HEK293T (cell line): ENCODE measurements around the gene FKBP15.
"Not testable (repeated sequence)": the region's sequence is repeated elsewhere in the genome, so short reads cannot be mapped to it uniquely, and the experiment has no call there.

Experiments
- CTCF ChIA-PET: fragments of 350-600 bp; formaldehyde crosslinking; extraction: SDS; loops from one replicate; lab custom pipeline; 2021; ENCODE audit warnings: antibody characterized with exemption, inconsistent platforms; lab: Yijun Ruan, JAX
- POLR2A ChIA-PET: fragments of 350-600 bp; formaldehyde crosslinking; extraction: SDS; loops from one replicate; lab custom pipeline; 2020; ENCODE audit warnings: antibody characterized with exemption, inconsistent platforms; lab: Yijun Ruan, JAX
- DNase-seq: peaks from one replicate; pipeline ENCODE4 v3.0.0; 2012; ENCODE audit warnings: mixed read lengths; ENCODE audit errors: extremely low spot score
- ARNT ChIP-seq: fragments of 450-650 bp; IDR thresholded peaks from 2 replicates; pipeline ENCODE4 v1.6.1; 2017; ENCODE audit warnings: mild to moderate bottlenecking
- BHLHE40 ChIP-seq: fragments of 450-650 bp; IDR thresholded peaks from 2 replicates; pipeline ENCODE4 v1.6.1; 2016; ENCODE audit warnings: mild to moderate bottlenecking, moderate library complexity, borderline replicate concordance
- CTBP1 ChIP-seq: fragments of 450-650 bp; IDR thresholded peaks from 2 replicates; pipeline ENCODE4 v1.6.1; 2016; ENCODE audit warnings: borderline replicate concordance
- ELF4 ChIP-seq: fragments of 450-650 bp; IDR thresholded peaks from 2 replicates; pipeline ENCODE4 v1.6.1; 2017; ENCODE audit warnings: antibody characterized with exemption
- FOXA1 ChIP-seq: fragments of 450-650 bp; IDR thresholded peaks from 2 replicates; pipeline ENCODE4 v1.6.1; 2016; ENCODE audit warnings: mild to moderate bottlenecking
- FOXK2 ChIP-seq: fragments of 450-650 bp; IDR thresholded peaks from 2 replicates; pipeline ENCODE4 v1.6.1; 2016; ENCODE audit warnings: mild to moderate bottlenecking
- FOXM1 ChIP-seq: fragments of 450-650 bp; IDR thresholded peaks from 2 replicates; pipeline ENCODE4 v1.6.1; 2017; ENCODE audit warnings: mild to moderate bottlenecking, borderline replicate concordance
- HDGF ChIP-seq: fragments of 450-650 bp; IDR thresholded peaks from 2 replicates; pipeline ENCODE4 v1.6.1; 2017; ENCODE audit warnings: antibody characterized with exemption, borderline replicate concordance
- L3MBTL2 ChIP-seq: fragments of 450-650 bp; conservative IDR thresholded peaks from 2 replicates; pipeline ENCODE4 v1.6.1; 2016; ENCODE audit warnings: mild to moderate bottlenecking
- LEF1 ChIP-seq: fragments of 450-650 bp; IDR thresholded peaks from 2 replicates; pipeline ENCODE4 v1.6.1; 2017; ENCODE audit warnings: mild to moderate bottlenecking, borderline replicate concordance
- NFRKB ChIP-seq: fragments of 450-650 bp; IDR thresholded peaks from 2 replicates; pipeline ENCODE4 v1.6.1; 2016; ENCODE audit warnings: mild to moderate bottlenecking, moderate library complexity
- PKNOX1 ChIP-seq: fragments of 450-650 bp; IDR thresholded peaks from 2 replicates; pipeline ENCODE4 v1.6.1; 2016
- SP1 ChIP-seq: fragments of 450-650 bp; IDR thresholded peaks from 2 replicates; pipeline ENCODE4 v1.6.1; 2017
- SUZ12 ChIP-seq: fragments of 450-650 bp; IDR thresholded peaks from 2 replicates; pipeline ENCODE4 v1.6.1; 2016; ENCODE audit warnings: mild to moderate bottlenecking
- TARDBP ChIP-seq: fragments of 450-650 bp; IDR thresholded peaks from 2 replicates; pipeline ENCODE4 v1.6.1; 2016
- ZNF384 ChIP-seq: fragments of 450-650 bp; IDR thresholded peaks from 2 replicates; pipeline ENCODE4 v1.6.1; 2016

Gene FKBP15

GRCh38 chr9:113250807-113251206 lies 29.7 kb upstream of the FKBP15 start:
- CTCF ChIA-PET: no interaction called here
- POLR2A ChIA-PET: no interaction called here
- DNase-seq: no peak
- no peak for TF ChIP-seq FOXA1
- TF ChIP-seq FOXK2: no peak
- TF ChIP-seq BHLHE40: no peak

- DNase-seq, POLR2A ChIA-PET, CTCF ChIA-PET: not testable (repeated sequence)
Observed at GRCh38 chr9:113249661-113250060, 28.6 kb upstream of the FKBP15 start.

DNA sequence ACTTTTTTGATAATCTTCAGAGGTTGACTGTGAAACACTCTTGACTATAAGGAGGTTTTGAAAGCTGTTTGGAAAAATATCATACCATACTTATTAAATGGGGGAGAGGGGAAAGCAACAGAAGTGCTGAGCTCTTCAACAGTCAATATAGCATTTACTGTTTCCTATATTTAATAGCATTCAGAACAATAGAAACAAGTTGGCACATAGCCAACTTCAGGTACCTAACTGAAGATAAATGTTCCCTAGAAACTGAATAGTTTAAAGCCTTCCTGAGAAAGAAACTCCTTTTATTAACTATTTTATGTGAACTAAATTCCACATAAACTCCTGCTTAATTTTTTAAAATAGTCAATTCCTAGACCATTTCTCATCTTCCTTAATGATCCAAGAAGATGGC lies 26.6 kb upstream of the FKBP15 start:
- DNase-seq: no peak
- TF ChIP-seq BHLHE40 (no peak), FOXM1 (no peak), CTBP1 (no peak), LEF1 (no peak), ELF4 (no peak), ARNT (no peak), FOXA1 (no peak), SP1 (no peak), PKNOX1 (no peak), TARDBP (no peak), L3MBTL2 (no peak), HDGF (no peak), ZNF384 (no peak), SUZ12 (no peak), FOXK2 (no peak), NFRKB (no peak)
- POLR2A ChIA-PET: no interaction called here
- CTCF ChIA-PET: no interaction called here

DNA sequence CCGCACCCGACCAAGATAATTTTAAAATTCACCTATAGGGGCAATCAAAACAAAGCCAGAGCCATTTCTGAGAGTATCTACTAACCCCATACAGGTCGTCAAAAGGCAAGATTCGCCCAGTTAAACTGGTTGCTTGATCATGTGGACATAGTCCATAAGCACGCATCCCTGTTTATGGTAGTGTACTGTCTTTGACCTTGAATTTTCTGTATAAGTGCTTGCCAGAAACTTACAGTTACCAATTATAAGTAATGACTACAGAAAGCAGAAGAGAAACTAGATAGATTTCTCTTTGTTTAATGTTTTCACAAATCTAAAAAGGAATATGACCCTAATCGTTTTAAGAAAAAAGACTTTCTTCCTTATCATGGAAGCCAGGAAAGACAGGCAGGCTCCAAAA lies 25.9 kb upstream of the FKBP15 start:
- ChIA-PET CTCF (no interaction called here), POLR2A (no interaction called here)
- no peak for DNase-seq
- TF ChIP-seq HDGF (no peak), FOXK2 (no peak), SP1 (no peak), FOXM1 (no peak)

DNA sequence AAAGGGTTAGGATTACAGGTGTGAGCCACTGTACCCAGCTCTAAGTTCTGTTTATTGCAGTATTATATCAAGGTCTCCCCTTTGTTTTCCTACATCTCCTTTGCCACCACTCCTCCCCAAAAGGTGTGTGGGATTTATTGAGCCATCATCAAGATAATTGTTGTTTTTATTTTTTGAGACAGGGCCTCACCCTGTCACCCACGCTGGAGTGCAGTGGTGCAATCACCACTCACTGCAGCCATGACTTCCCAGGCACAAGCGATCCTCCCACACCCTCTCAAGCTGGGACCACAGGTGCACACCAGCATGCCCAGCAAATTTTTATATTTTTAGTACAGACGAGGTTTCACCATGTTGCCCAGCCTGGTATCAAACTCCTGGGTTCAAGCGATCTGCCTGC lies 24.8 kb upstream of the FKBP15 start:
- POLR2A ChIA-PET: no interaction called here
- no peak for DNase-seq
- TF ChIP-seq HDGF (no peak), ELF4 (no peak), BHLHE40 (no peak), L3MBTL2 (no peak), NFRKB (no peak), TARDBP (no peak), FOXA1 (no peak), SUZ12 (no peak), LEF1 (no peak), FOXM1 (no peak)
- CTCF ChIA-PET: no interaction called here

DNA sequence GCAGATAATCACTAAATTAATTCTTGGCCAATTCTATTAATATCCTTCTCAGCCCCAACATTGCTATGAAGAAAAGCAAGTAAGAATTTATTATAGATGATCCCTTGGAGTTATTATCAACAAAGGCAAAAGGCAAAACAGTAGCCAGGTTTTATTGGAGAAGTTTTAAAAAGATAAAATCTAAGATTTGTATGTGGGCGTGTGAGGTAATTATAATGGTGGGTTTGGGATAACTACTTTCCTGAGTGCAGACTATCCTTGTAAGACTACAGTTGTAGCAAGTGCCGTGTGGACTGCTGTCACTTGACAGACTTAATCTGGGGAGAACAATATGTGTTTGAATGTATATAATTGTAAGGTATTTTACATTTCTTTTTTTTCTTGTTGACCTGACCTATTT lies 23.5 kb upstream of the FKBP15 start:
- ChIA-PET POLR2A (no interaction called here), CTCF (no interaction called here)
- DNase-seq: no peak
- TF ChIP-seq PKNOX1 (no peak), HDGF (no peak), SP1 (no peak), L3MBTL2 (no peak), ZNF384 (no peak), CTBP1 (no peak), FOXM1 (no peak), ELF4 (no peak), ARNT (no peak), BHLHE40 (no peak), FOXA1 (no peak), LEF1 (no peak), NFRKB (no peak), FOXK2 (no peak), TARDBP (no peak), SUZ12 (no peak)

GRCh38 chr9:113241161-113241560 lies 20.1 kb upstream of the FKBP15 start:
- no peak for DNase-seq
- ChIA-PET POLR2A (no interaction called here), CTCF (no interaction called here)
- TF ChIP-seq ZNF384 (no peak), TARDBP (no peak), L3MBTL2 (no peak), LEF1 (no peak), FOXK2 (no peak), SP1 (no peak), SUZ12 (no peak), HDGF (no peak), CTBP1 (no peak), PKNOX1 (no peak), FOXM1 (no peak), FOXA1 (no peak)
